ENCODE data around the gene CCDC154.

CCDC154 gene

GRCh38 chr16:1443980-1444729 is at the start of gene CCDC154:
CCDC154 (minus strand) TSS chr16:1444556; CDS start chr16:1444322, 234 bp downstream.
- Histone ChIP-seq H3K4me2 (peak within 1 kb of the TSS; percentile 90 to 100 (median 97)), H3K9me3 (replicated peaks in 1 of 11) (no peaks in the 10 kb centered on the region), H3K4me1 (peaks cover 30 to 80% (median 64%) of the 10 kb centered on the region in 10 experiments), H3K27ac (peak within 1 kb of the TSS; percentile 23 to 98 (median 93); a peak in 21 of 22 replicates), H4K20me1 (peaks cover 0 to 38% (median 0%) of the 10 kb centered on the region in 11 experiments; a peak in 7 of 22 replicates), H3K4me3 (peak within 1 kb of the TSS in 8 of 10 experiments; percentile 17 to 38 (median 32); a peak in 7 of 20 replicates), H3K9ac (peak within 1 kb of the TSS; percentile 69 to 89 (median 82); a peak in 21 of 22 replicates), H3K27me3 (no peaks in the 10 kb centered on the region), H3K36me3 (peaks cover 27 to 38% (median 30%) of the 10 kb centered on the region in 11 experiments)
- no peak for TF ChIP-seq Cebpa-rat (IDR thresholded peaks at IDR 0.05)

- no peak for TF ChIP-seq Cebpa-rat (IDR thresholded peaks at IDR 0.05)
- peak overlapping the region; percentile 87 to 97 (median 95); a peak in 21 of 22 replicates for H3K27ac ChIP-seq
- H3K4me1 ChIP-seq: peaks cover 19 to 34% (median 30%) of the 10 kb centered on the region in 10 experiments
- H3K27me3 ChIP-seq: no peaks in the 10 kb centered on the region
- H3K9ac ChIP-seq: peak overlapping the region; percentile 90 to 98 (median 97)
- H3K4me2 ChIP-seq: peak overlapping the region; percentile 82 to 100 (median 95)
- no peaks in the 10 kb centered on the region for H3K9me3 ChIP-seq (replicated peaks in 1 of 11)
- peak overlapping the region; percentile 73 to 97 (median 90) for H3K4me3 ChIP-seq
- peaks cover 39 to 46% (median 44%) of the 10 kb centered on the region in 11 experiments; a peak in 21 of 22 replicates for H3K36me3 ChIP-seq
- peaks cover 0 to 51% (median 40%) of the 10 kb centered on the region in 11 experiments; a peak in 17 of 22 replicates for H4K20me1 ChIP-seq
Observed at GRCh38 chr16:1493746-1494094, 49.4 kb upstream of the CCDC154 start.

- H3K9ac ChIP-seq: peak within 1 kb of the TSS; percentile 90 to 98 (median 97)
- peaks cover 19 to 34% (median 30%) of the 10 kb centered on the region in 10 experiments for H3K4me1 ChIP-seq
- no peak for TF ChIP-seq Cebpa-rat (IDR thresholded peaks at IDR 0.05)
- peaks cover 34 to 40% (median 38%) of the 10 kb centered on the region in 11 experiments; a peak in 21 of 22 replicates for H3K36me3 ChIP-seq
- H3K4me3 ChIP-seq: peak within 1 kb of the TSS; percentile 73 to 97 (median 90)
- H3K27me3 ChIP-seq: no peaks in the 10 kb centered on the region
- no peaks in the 10 kb centered on the region for H3K9me3 ChIP-seq (replicated peaks in 1 of 11)
- H3K4me2 ChIP-seq: peak within 1 kb of the TSS; percentile 82 to 100 (median 95)
- peak within 1 kb of the TSS; percentile 87 to 97 (median 95) for H3K27ac ChIP-seq
- H4K20me1 ChIP-seq: peaks cover 0 to 46% (median 40%) of the 10 kb centered on the region in 11 experiments; a peak in 17 of 22 replicates
Observed at GRCh38 chr16:1492923-1493745, 48.8 kb upstream of the CCDC154 start, which contains the start of gene TELO2. TELO2 (plus strand) TSS chr16:1493360; CDS start chr16:1494282, 922 bp downstream.

GRCh38 chr16:1492082-1492922 is 47.9 kb upstream of the CCDC154 start:
- Histone ChIP-seq H3K9ac (peak overlapping the region; percentile 90 to 98 (median 97)), H3K4me1 (peaks cover 19 to 34% (median 30%) of the 10 kb centered on the region in 10 experiments), H3K4me2 (peak overlapping the region; percentile 68 to 95 (median 82)), H3K9me3 (replicated peaks in 1 of 11) (no peaks in the 10 kb centered on the region), H3K27ac (peak overlapping the region; percentile 87 to 97 (median 95)), H3K27me3 (no peaks in the 10 kb centered on the region), H3K4me3 (peak overlapping the region; percentile 73 to 97 (median 90); a peak in 19 of 20 replicates), H4K20me1 (peaks cover 0 to 37% (median 33%) of the 10 kb centered on the region in 11 experiments; a peak in 17 of 22 replicates), H3K36me3 (peaks cover 26 to 32% (median 29%) of the 10 kb centered on the region in 11 experiments; a peak in 21 of 22 replicates)
- TF ChIP-seq Cebpa-rat (IDR thresholded peaks at IDR 0.05): no peak

- no peaks in the 10 kb centered on the region for H3K9me3 ChIP-seq (replicated peaks in 1 of 11)
- no peak overlapping the region for H3K4me2 ChIP-seq
- no peak overlapping the region; a peak in 1 of 22 replicates for H3K27ac ChIP-seq
- peaks cover 19 to 34% (median 30%) of the 10 kb centered on the region in 10 experiments for H3K4me1 ChIP-seq
- no peaks in the 10 kb centered on the region for H3K27me3 ChIP-seq
- no peak overlapping the region for H3K9ac ChIP-seq
- H3K4me3 ChIP-seq: no peak overlapping the region
- peaks cover 16 to 22% (median 20%) of the 10 kb centered on the region in 11 experiments; a peak in 21 of 22 replicates for H3K36me3 ChIP-seq
- no peak for TF ChIP-seq Cebpa-rat (IDR thresholded peaks at IDR 0.05)
- H4K20me1 ChIP-seq: peaks cover 0 to 28% (median 24%) of the 10 kb centered on the region in 11 experiments; a peak in 17 of 22 replicates
Observed at GRCh38 chr16:1491327-1491726, 47.0 kb upstream of the CCDC154 start.

- peaks cover 0 to 5% (median 1%) of the 10 kb centered on the region in 11 experiments; a peak in 5 of 22 replicates for H4K20me1 ChIP-seq
- no peaks in the 10 kb centered on the region for H3K36me3 ChIP-seq
- no peak overlapping the region for H3K4me3 ChIP-seq
- peaks cover 11 to 23% (median 15%) of the 10 kb centered on the region in 10 experiments for H3K4me1 ChIP-seq
- H3K9ac ChIP-seq: 0 out of 22 replicates have a peak overlapping the region, but pooled peaks of 1 of the 11 experiments have one; percentile 27
- no peaks in the 10 kb centered on the region for H3K27me3 ChIP-seq
- no peak overlapping the region for H3K27ac ChIP-seq
- H3K9me3 ChIP-seq (replicated peaks in 1 of 11): no peaks in the 10 kb centered on the region
- no peak overlapping the region for H3K4me2 ChIP-seq
- TF ChIP-seq Cebpa-rat (IDR thresholded peaks at IDR 0.05): no peak
Observed at GRCh38 chr16:1489077-1489476, 44.7 kb upstream of the CCDC154 start.

- no peak within 1 kb of the TSS for H3K27ac ChIP-seq
- H3K4me3 ChIP-seq: no peak within 1 kb of the TSS
- no peak within 1 kb of the TSS for H3K4me2 ChIP-seq
- H3K4me1 ChIP-seq: peaks cover 9 to 25% (median 16%) of the 10 kb centered on the region in 10 experiments
- H3K9me3 ChIP-seq (replicated peaks in 1 of 11): no peaks in the 10 kb centered on the region
- H3K27me3 ChIP-seq: no peaks in the 10 kb centered on the region
- peaks cover 0 to under 1% (median 0%) of the 10 kb centered on the region in 11 experiments; a peak in 2 of 22 replicates for H4K20me1 ChIP-seq
- no peaks in the 10 kb centered on the region for H3K36me3 ChIP-seq
- no peak for TF ChIP-seq Cebpa-rat (IDR thresholded peaks at IDR 0.05)
- H3K9ac ChIP-seq: peak within 1 kb of the TSS in 2 of 11 experiments; percentile 27 to 33; a peak in 1 of 22 replicates
Observed at GRCh38 chr16:1488619-1489018, 44.3 kb upstream of the CCDC154 start, which contains the start of gene PTX4. PTX4 (minus strand) TSS chr16:1488944; CDS start chr16:1488909, 35 bp downstream.
